GM12891 (cell line): Measurements from ENCODE around the gene ALKBH6.

ENCODE experiments used
- PAX5 ChIP-seq: IDR thresholded peaks from 2 replicates; pipeline ENCODE4 v1.6.1; 2011; ENCODE audit warnings: low read length, moderate library complexity, mild to moderate bottlenecking; ENCODE audit not compliant: insufficient read depth, severe bottlenecking
- POLR2A ChIP-seq: IDR thresholded peaks from 2 replicates; pipeline ENCODE4 v1.6.1; 2011; ENCODE audit warnings: low read depth, low read length, control low read depth
- POLR2AphosphoS5 ChIP-seq: IDR thresholded peaks from 2 replicates; pipeline ENCODE4 v1.6.1; 2011; ENCODE audit warnings: low read depth, low read length, control low read depth
- POU2F2 ChIP-seq: IDR thresholded peaks from 2 replicates; pipeline ENCODE4 v1.6.1; 2011; ENCODE audit warnings: low read depth, mild to moderate bottlenecking, control low read depth, low read length, moderate library complexity
- SPI1 ChIP-seq: IDR thresholded peaks from 2 replicates; pipeline ENCODE4 v1.6.1; 2011; ENCODE audit warnings: low read depth, low read length, control low read depth
- TAF1 ChIP-seq: IDR thresholded peaks from 2 replicates; pipeline ENCODE4 v1.6.1; 2011; ENCODE audit warnings: low read depth, low read length, control low read depth

DNA sequence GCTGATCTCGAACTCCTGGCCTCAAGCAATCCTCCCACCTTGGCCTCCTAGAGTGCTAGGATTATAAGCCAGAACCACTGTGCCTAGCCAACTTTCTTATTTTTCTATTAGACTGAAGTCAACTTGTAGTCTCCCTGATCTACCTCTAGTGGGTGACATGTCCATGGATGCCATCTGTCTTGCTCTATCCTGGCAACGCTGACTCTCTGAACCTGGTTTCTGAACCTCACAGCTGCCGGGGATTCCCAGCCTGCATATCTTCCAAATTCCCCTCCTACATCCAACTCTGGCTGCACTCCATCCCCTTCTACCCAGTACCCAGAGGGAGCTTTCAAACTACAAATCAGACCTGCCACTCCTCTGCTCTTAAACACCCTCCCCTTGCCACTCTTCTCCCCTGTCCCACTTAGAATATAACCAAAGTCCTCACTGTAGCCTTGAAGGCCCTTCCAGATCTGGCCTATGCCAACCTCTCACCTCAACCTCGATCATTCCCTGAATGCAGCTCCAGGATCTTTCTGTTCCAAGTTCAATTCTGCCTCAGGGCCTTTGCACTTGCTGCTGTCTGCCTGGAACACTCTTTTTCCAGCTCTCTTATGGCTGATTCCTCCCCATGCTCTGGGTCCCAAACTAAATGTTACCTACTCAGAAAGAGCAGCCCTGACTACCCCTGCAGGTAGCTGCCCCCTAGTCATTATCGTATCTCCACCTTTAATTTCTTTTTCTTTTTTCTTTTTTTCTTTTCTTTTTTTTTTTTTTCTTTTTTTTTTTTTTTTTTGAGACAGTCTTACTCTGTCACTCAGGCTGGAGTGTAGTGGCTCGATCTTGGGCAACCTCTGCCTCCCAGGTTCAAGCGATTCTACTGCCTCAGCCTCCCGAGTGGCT, 16.5 kb upstream of the ALKBH6 start:
- no peak for TF ChIP-seq POLR2A
- no peak for TF ChIP-seq POLR2AphosphoS5
- TF ChIP-seq TAF1, result no peak
- TF ChIP-seq SPI1, result no peak
- TF ChIP-seq PAX5, result no peak
- TF ChIP-seq POU2F2, result no peak
